ENCODE results near the gene CRISPLD2.

Gene CRISPLD2

GRCh38 chr16:84817613-84818012, 2.2 kb upstream of the CRISPLD2 start:
- no peaks in the 10 kb centered on the region for H3K9me3 ChIP-seq (ENCODE audit: insufficient read depth, low read depth, low read length)
- no peaks in the 10 kb centered on the region for H3K4me1 ChIP-seq (ENCODE audit: insufficient read depth, low read length, poor library complexity, severe bottlenecking)
- no peak overlapping the region for H3K9ac ChIP-seq (ENCODE audit: low read depth, low read length, poor library complexity, severe bottlenecking)
- no peaks in the 10 kb centered on the region for H3K9me2 ChIP-seq (replicated peaks; ENCODE audit: low read depth, low read length)
- no peaks in the 10 kb centered on the region for H3K36me3 ChIP-seq (ENCODE audit: insufficient read depth, low read length)
- no peak overlapping the region for H3K4me2 ChIP-seq (ENCODE audit: low read depth, low read length, poor library complexity, severe bottlenecking)
- H3K27me3 ChIP-seq (ENCODE audit: insufficient read depth, low read length, poor library complexity, severe bottlenecking), result no peaks in the 10 kb centered on the region
- TF ChIP-seq EZH2phosphoT487 (IDR thresholded peaks at IDR 0.05; ENCODE audit: borderline replicate concordance), result no peak
- TF ChIP-seq, protein P1, sequence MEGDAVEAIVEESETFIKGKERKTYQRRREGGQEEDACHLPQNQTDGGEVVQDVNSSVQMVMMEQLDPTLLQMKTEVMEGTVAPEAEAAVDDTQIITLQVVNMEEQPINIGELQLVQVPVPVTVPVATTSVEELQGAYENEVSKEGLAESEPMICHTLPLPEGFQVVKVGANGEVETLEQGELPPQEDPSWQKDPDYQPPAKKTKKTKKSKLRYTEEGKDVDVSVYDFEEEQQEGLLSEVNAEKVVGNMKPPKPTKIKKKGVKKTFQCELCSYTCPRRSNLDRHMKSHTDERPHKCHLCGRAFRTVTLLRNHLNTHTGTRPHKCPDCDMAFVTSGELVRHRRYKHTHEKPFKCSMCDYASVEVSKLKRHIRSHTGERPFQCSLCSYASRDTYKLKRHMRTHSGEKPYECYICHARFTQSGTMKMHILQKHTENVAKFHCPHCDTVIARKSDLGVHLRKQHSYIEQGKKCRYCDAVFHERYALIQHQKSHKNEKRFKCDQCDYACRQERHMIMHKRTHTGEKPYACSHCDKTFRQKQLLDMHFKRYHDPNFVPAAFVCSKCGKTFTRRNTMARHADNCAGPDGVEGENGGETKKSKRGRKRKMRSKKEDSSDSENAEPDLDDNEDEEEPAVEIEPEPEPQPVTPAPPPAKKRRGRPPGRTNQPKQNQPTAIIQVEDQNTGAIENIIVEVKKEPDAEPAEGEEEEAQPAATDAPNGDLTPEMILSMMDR (conservative IDR thresholded peaks at IDR 0.05; ENCODE audit: low read length), result no peak
- no peaks in the 10 kb centered on the region for H3F3A ChIP-seq (ENCODE audit: low read depth)
- H3K4me3 ChIP-seq (ENCODE audit: low read length, poor library complexity, severe bottlenecking), result no peak overlapping the region
- no peaks in the 10 kb centered on the region for H4K20me1 ChIP-seq (ENCODE audit: insufficient read depth, low read length, poor library complexity, severe bottlenecking)
- no peaks in the 10 kb centered on the region for H3K79me2 ChIP-seq (ENCODE audit: insufficient read depth, low read length)
- H2AFZ ChIP-seq (ENCODE audit: low read length), result no peak overlapping the region

GRCh38 chr16:84818133-84818532, 1.7 kb upstream of the CRISPLD2 start:
- Histone ChIP-seq H3K4me2 (ENCODE audit: low read depth, low read length, poor library complexity, severe bottlenecking) (no peak overlapping the region), H3K9ac (ENCODE audit: low read depth, low read length, poor library complexity, severe bottlenecking) (no peak overlapping the region), H4K20me1 (ENCODE audit: insufficient read depth, low read length, poor library complexity, severe bottlenecking) (no peaks in the 10 kb centered on the region), H3K4me3 (ENCODE audit: low read length, poor library complexity, severe bottlenecking) (no peak overlapping the region), H3K4me1 (ENCODE audit: insufficient read depth, low read length, poor library complexity, severe bottlenecking) (no peaks in the 10 kb centered on the region), H2AFZ (ENCODE audit: low read length) (no peak overlapping the region), H3K36me3 (ENCODE audit: insufficient read depth, low read length) (no peaks in the 10 kb centered on the region), H3K79me2 (ENCODE audit: insufficient read depth, low read length) (no peaks in the 10 kb centered on the region), H3K27me3 (ENCODE audit: insufficient read depth, low read length, poor library complexity, severe bottlenecking) (no peaks in the 10 kb centered on the region), H3F3A (ENCODE audit: low read depth) (no peaks in the 10 kb centered on the region), H3K9me2 (replicated peaks; ENCODE audit: low read depth, low read length) (no peaks in the 10 kb centered on the region), H3K9me3 (ENCODE audit: insufficient read depth, low read depth, low read length) (no peaks in the 10 kb centered on the region)
- TF ChIP-seq EZH2phosphoT487 (IDR thresholded peaks at IDR 0.05; ENCODE audit: borderline replicate concordance), result no peak
- TF ChIP-seq, protein P1 (conservative IDR thresholded peaks at IDR 0.05; ENCODE audit: low read length), result no peak

DNA sequence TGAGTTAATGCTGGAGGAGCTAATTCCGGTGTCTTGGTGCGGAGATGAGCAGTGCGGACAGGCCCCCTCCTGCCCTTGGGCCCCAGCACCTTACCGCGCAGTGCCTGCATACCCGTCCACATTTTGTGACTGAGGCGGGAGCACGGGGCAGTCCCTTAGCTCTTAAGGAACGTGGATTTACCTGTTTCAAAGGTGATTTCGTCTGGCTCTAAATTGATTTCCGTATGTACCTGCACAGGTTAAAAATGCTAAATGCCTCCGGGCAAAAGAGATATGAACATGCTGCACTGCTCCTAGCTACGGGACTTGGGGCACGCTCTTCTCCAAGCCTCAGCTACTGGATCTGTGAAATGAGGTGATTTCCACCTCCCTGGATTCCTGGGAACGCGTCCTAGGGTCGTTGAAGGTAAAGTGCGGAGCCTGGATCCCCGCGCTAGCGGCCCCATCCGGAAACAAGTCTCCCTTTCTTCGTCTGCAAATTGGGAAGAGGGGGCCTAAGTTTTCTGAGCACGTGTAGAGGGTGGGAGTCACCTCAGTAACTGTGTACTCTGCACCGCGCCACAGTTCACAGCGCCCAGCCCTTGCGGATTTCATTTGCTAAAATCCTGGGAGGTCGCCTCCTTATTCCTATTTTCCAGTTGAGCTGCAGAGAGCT, 669 bp upstream of the CRISPLD2 start:
- H3K27me3 ChIP-seq (ENCODE audit: insufficient read depth, low read length, poor library complexity, severe bottlenecking), result no peaks in the 10 kb centered on the region
- H3K9me3 ChIP-seq (ENCODE audit: insufficient read depth, low read depth, low read length), result no peaks in the 10 kb centered on the region
- no peak overlapping the region for H2AFZ ChIP-seq (ENCODE audit: low read length)
- H3K4me1 ChIP-seq (ENCODE audit: insufficient read depth, low read length, poor library complexity, severe bottlenecking), result no peaks in the 10 kb centered on the region
- no peaks in the 10 kb centered on the region for H4K20me1 ChIP-seq (ENCODE audit: insufficient read depth, low read length, poor library complexity, severe bottlenecking)
- no peaks in the 10 kb centered on the region for H3F3A ChIP-seq (ENCODE audit: low read depth)
- H3K4me3 ChIP-seq (ENCODE audit: low read length, poor library complexity, severe bottlenecking), result no peak overlapping the region
- H3K4me2 ChIP-seq (ENCODE audit: low read depth, low read length, poor library complexity, severe bottlenecking), result no peak overlapping the region
- no peak for TF ChIP-seq EZH2phosphoT487 (IDR thresholded peaks at IDR 0.05; ENCODE audit: borderline replicate concordance)
- TF ChIP-seq, protein P1 (conservative IDR thresholded peaks at IDR 0.05; ENCODE audit: low read length), result no peak
- H3K79me2 ChIP-seq (ENCODE audit: insufficient read depth, low read length), result no peaks in the 10 kb centered on the region
- no peak overlapping the region for H3K9ac ChIP-seq (ENCODE audit: low read depth, low read length, poor library complexity, severe bottlenecking)
- no peaks in the 10 kb centered on the region for H3K36me3 ChIP-seq (ENCODE audit: insufficient read depth, low read length)
- no peaks in the 10 kb centered on the region for H3K9me2 ChIP-seq (replicated peaks; ENCODE audit: low read depth, low read length)

Data from Loucy (cell line).